ENCODE results near the gene HS6ST2.

HS6ST2 gene

DNA sequence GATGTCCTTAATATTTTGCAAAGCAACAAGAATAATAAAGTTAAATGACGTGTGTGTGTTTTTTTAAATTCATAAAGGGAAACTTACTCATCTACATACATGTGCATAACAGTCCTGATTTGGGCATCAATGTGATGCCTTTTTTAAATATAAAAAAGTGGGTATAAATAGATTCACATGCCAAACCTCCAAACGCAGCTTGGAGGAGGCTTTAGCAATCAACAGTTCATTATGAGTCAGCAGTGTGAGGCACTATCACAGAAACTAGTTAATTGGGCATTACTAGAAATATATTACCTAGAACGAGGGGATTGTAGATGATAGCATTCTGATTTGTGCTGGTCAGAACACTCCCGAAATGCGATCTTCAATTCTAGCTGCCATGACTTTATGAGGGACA lies 115.1 kb downstream of the HS6ST2 start:
- no peak for DNase-seq

DNA sequence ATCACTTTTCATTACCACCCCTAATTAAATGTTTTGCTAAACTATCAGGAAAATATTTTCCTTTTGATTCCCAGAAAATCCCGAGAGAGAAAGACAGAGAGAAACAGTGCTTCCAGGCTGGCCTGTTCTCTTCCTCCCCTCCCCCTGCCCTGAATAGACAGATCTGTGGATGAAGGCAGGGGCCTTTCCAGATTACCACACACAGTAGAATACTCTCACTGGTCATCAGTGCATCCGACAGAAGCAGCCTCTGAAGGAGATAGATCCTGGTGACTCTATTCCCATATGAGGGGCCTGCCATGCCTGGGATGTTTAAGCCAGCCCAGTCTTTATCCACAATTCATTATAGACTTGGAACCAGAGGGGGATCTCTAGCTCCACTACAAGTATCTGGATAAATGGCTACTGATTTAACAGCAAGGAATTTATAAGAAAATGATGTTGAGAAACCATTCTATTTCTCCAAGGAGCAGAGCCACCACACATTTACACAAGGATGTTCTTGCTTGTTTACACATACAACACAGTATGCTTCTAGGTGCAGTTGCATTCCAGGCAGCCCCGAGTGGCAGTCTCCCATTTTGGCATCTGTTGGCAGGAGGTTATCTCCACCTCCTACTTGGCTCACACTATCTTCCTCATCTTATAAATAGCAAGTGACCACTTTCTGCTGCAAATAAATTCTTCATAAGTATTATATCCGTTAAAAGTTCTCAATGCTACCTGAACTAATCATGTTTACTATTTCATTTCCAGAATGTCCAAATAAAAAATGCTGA lies 115.8 kb downstream of the HS6ST2 start:
- no peak for DNase-seq

DNA sequence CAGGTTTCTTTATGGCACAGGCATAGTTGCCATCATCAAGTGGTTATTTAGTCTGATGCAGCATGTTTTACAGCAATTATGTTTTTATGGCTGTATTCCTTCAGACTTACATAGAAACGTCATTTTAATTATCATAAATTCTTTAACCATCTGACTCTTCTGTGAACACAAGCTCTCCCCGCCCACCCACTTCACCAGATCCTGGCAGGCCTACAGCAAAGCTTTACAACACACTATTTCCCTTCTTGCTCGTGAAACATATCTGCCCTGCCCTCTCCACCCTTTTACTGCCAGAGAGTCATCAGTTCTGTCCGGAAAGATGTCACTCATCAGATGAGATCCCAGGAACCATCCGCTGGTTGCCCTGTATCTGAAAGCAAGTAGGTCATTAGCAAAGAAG lies 120.5 kb downstream of the HS6ST2 start:
- DNase-seq, result no peak

DNA sequence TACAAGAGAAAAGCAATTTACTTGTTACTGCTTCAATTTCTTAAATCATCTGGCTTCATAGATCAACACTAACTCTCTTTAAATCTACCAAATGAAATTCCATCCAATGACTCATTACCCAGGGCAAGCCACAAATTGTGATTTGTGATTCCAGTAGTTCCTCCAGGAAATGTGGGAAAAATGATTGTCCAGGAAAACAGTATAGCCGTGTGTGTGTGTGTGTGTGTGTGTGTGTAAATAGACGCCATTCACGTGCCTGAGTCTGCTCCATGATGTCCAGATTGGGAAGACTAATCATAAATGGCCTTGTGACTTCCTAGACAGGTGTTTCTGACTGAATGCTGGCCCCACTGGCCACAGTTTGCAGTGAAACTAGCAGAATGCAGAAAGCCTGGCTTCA lies 121.3 kb downstream of the HS6ST2 start:
- DNase-seq, result no peak

DNA sequence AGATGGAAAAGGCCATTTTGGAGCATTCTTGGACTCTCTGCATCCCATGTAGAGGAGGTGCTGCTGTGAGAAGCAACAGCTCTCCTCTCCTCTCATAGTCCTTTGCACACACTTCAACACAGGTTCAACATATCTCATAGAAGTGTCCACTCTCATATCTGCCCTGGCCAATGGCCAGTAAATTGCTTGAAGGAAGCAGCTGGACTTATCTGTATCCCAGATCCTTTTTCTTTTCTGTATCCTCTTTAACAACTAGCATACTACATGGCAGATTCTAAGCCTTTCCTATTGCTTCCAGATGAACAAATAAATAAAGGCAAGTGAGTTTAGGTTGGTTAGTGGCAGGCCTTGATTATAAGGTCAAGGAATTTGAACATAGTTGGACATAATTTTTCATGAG lies 122.0 kb downstream of the HS6ST2 start:
- no peak for DNase-seq

DNA sequence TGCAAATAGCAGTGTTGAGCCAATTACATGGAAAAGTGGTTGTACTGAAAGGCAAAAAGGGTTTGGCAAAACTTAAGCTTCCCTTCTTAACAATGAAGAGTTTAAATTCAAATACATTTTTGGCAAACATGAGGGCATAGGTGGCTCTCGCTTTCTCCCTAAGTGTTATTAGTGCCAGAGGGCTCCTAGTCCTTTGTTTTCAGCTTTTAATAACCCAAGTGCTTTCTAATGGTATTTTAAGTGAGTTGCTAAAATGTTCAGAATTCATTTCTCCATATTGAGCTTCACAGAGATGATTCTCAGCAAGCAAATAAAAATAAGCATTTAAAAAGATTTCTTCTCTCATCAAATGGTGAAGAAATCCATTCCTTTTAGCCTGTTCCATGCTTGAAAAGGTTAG lies 123.7 kb downstream of the HS6ST2 start:
- no peak for DNase-seq

DNA sequence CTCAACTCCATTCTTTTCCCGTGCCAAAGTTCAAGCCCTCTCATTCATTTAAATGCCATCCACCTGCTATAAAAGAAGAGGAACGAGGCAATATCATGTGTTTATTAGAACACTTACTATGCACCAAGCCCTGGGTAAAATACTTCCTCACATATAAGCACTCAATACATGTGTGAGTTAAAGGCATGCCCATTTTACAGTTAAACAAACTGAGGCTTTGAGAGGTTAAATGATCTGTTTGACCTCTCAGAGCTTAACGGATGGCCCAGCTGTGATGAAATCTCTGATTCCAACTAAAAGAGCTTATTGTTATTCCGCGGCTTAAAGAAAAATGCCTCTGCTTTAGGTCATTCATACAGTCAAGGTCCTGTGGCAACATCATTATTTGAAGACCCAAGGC lies 124.3 kb downstream of the HS6ST2 start:
- no peak for DNase-seq

DNA sequence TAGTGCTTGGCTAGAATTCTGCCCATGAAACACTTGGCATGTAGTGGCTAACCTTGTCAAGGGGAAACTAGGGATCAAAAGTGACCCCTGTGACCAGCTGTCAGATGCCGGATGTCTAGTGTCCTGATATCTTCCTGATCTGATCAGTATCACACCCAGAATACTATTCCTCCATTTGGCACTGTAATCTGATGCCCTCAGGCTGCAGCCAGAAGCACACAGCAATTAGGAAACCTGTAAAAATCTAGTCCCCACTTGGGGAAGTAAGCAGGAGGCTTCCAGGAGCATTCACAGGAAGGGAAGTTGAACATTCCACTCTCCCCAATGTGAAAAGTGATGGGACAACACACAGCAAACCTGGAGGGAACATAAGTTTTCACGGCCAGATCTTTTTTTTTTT lies 125.1 kb downstream of the HS6ST2 start:
- DNase-seq, result no peak

DNA sequence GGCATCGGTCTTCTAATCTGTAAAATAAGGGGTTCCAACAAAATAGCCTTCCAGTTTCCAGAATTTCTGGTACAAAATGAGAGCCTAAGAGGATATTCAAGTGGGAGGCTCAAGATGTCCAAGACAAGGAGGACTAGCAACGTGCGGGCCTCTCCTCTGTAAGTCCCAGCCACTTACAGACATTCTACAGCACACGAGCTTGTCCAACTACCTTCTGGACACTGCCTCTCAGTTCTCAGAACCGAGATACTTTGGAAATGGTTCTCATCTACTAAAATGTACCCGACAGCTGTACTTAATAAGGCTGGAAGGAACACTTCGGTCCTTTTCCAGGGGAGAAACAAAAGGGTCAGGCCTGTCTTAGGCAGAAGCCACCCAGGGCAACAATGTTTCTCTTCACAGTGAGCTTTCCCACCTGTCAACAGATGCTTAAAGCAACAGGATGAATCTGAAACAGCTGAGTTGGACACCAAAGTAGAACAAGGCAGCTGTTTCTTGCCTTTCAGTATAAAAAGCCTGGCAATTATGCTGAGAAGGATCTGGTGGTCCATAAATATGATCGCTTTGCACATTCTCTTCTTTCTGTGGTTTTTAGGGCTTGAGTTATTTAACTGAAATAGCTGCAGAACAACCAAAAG lies 127.0 kb downstream of the HS6ST2 start:
- DNase-seq, result no peak

DNA sequence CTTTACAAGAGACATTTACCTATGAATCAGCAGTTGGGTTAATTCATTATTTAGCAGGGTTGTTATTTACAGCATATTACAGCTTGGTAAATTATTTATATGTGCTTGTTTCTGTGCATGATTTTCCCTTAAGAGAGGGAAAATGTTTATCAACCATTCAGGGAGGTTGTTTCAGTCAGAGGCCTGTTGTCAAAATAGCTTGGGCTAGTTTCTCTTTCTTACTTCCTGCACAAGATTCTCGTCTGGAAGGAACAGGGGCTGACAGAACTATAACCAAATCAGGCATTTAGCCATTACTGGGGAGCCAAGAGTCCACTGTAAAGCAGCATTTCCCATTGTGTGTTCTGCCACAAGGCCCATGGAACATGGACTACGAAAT lies 135.8 kb downstream of the HS6ST2 start:
- no peak for DNase-seq

DNA sequence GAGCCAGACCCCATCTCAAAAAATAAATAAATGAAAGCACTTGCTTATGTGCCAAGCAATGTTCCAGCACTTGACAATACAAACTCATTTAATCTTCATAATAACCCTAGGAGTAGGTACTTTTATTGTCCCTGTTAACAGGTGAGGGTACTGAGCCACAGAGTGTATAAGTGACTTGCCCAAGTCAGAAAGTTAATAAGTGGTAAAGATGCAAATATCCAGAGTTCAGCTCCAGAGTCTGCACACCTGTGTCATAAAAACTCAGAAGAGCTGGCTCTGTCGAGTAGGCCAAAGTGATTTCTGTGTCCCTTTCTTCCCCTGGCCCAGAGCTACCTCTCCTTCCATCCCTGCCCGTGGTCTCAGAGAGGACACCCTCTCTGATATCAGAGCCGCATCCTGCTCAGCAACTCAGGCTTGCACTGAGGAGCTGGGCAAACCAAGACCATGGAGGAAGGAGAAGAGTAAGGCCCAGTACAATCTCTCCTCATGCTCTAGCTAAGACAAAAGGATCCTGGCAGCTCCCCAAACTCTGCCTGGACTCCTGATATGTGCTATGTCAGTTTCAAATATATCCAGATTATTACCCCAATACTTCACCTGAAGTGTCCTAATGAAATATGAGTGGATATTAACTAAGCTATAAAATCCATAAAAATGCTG lies 136.3 kb downstream of the HS6ST2 start:
- DNase-seq, result peak; percentile 1

DNA sequence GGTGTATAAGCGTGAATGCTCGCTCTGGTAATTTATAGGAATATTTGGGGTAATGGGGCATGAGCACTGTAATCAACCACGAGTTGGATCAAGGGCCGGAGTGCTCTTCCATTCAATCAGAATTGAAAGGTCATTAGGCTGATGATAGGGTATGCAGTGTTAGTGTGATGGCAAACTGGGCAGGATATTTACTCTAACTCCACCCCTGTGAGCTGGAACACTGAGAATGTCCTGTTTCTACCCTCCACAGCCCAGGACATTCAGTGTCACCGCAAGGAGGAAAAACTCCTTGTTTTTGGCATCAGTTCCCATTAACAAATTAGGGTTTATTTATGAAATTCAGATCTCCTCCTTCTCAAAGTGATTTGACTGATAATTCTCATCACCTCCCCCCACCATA lies 137.8 kb downstream of the HS6ST2 start:
- DNase-seq, result no peak

DNA sequence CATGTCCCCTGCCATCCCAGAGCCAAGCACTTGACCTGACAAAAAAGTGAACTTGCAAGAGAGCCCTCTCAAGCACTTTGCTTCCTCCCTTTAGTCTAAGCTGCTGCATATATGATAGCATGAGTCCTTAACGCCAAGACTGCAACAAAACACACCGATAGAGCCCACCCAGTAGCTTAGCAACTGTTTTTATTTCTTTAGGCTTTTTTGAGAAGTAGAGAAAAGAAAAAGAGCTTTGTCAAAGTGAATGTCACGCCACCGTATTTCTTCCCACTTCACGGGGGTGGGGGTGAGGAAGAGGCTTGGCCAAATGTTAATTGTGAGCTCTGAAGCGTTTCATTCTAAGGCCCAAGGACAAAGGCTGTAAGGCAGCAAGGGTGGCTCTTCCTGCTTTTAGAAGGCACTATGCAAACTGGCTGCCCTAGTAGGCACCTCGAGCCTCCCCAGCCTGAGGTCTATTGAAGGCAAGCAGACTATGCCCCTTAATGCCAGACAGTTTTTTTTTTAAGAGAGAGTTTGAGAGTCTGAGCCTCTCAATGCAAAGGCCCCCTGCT lies 138.6 kb downstream of the HS6ST2 start:
- DNase-seq, result no peak

DNA sequence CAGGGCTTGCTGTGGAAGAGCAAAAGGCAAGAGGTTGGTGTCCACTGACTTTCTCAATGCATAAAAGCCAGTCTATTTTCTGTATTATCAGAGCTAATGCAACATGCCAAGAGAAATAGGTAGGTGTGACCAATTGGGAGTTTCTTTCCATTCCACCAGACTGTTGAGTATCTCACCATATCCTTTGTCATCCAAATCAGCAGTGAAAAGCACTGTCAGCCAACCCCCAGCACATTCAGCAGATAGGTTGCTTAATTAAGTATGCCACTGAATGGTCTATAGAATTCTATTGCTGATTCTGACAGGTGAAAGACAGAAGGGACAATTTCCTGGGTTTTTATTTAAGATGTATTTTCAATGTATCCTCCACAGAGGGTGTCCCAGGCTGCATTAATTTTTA lies 139.8 kb downstream of the HS6ST2 start:
- DNase-seq, result no peak

DNA sequence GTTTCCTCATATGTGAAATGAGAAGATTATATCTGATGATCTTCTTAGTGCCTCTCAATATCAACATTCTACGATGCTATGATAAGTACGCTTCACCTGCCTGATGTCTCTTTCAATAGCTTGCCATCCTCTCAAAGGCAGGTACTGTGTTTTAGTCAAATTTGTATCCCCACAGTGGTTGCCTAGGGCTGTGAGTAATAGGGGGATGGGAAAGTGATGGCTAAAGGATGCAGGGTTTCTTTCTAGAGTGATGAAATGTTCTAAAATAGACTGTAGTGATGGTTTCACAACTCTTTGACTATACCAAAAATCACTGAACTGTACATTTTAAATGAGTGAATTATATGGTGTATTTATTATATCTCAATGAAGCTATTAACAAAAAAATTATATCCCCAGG lies 142.8 kb downstream of the HS6ST2 start:
- no peak for DNase-seq

DNA sequence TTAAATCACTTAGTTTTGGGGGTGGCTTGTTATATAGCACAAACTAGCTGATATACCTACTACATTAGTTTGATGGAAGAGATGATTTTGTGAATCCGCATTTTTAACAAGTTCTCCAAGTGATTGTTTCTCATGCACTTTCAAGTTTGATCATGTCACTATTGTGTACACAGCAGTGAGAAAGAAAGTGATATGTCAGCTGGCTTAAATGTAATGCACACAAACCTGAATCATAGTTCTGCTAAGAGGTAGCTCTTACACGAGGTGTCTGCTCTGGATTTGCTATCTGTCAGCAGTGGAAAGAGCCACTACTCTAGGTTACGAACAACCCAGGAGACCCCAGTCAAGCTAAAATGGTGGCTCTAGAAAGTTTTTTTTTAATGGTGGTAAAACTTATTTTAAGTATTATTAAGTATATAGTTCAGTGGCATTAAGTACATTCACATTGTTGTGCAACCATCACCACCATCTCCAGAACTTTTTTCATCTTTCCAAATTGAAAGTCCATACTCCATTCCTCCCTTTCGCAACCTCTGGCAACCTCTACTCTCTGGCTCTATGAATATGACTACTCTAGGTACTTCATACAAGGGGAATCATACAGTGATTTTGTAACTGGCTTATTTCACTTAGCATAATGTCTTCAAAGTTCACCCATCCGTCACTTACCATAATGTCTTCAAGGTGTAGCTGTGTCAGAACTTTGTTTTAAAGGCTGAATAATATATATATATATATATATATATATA lies 147.3 kb downstream of the HS6ST2 start:
- DNase-seq, result no peak

DNA sequence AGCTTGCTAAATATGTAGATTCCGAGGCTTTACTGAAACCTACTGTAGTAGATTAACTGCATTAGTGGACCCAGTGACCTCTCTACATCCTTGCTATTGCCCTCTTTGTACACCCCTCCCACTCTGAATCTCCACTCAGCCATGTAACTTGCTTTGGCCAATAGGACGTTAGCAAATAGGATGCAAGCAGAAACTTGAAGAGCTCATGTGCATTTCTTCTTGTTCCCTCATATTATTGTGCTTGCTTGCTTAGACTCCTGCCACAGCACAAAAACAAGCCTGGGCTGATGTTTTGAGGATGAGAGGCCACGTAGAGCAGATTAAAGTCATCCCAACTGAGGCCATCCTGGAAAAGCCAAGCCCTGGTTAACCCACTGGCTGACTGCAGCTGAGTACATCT lies 147.9 kb downstream of the HS6ST2 start:
- no peak for DNase-seq

DNA sequence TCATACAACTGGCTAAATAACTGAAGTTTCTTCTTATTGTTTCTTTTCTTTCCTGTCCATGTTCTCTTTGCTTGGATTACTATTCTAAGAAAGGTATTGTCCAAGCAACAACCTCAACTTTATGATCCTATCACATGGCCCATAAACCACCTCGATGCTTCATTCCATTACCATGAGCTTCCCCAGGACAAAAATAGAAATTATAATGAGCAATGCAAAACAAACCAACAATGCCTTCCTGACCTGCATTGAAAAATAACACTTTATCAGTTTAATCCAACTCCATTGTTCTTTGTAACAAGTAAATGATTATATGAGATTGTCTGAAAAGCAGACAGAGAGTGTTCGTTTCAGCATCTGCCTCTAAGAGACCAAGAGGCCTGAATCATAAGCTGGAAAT lies 148.8 kb downstream of the HS6ST2 start:
- DNase-seq, result no peak

DNA sequence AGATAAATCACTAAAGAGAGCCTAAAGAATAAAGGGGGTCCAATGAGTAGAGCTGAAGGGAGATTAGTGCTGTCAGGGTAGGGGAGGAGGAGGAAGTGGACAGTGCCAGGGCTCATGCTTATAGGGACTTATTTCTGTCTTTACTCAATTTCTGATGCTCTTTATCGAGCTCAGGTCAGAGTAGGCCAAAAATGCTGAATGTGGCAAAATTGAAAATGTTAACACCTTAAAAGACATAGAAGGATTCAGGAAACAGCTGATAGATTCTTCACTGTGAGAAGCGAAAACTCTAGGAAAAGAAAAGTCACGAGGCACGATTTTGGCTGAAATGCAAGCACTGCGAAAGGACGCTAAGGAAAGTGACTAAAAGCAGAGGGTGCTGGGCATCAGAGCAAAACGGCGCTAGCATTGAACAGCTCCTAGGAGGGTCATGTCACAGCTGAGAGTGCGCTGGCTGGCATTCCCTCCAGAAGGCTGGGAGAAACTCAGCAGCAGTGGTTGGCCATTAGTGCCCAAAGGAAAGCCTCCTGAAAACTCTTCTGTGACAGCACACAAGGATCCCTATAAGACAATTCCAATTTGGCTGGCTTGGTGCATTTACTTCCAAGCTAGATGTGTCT lies 150.9 kb downstream of the HS6ST2 start:
- DNase-seq, result no peak

DNA sequence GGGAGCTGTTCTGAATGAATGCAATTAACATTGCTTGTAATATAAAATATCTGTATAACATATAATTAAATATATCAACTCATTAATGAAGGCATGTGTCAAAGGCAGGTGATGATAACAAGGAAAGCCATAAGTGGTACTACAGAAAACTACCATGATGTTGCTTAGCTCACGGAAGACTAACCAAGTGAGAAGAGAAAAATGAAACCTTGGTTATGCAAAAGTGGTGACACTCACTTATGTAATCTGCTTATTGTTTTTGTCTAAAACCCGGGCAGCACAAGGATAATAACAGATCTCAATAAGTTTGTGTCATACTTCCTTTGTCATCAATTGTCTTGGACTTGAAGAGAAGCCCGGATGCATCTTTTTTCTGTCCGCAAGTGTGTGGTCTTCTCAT lies 156.4 kb downstream of the HS6ST2 start:
- DNase-seq, result no peak

DNA sequence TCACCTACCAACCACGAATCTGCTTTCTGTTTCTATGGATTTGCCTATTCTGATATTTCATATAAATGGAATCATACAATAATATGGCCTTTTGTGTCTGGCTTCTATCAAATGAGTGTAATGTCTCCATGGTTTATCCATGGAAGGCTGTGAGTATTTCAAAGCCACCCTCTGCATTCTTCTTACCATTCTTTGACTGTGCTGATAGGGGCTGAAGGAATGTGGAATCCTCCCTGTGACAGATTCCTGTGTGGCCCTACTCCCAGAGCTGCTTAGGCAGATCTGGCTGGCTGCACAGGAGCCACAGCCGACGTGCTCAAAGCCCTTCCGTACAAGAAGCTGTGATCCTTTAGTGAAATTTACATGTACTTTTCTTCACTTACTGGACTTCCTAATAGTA lies 163.2 kb downstream of the HS6ST2 start:
- no peak for DNase-seq

DNA sequence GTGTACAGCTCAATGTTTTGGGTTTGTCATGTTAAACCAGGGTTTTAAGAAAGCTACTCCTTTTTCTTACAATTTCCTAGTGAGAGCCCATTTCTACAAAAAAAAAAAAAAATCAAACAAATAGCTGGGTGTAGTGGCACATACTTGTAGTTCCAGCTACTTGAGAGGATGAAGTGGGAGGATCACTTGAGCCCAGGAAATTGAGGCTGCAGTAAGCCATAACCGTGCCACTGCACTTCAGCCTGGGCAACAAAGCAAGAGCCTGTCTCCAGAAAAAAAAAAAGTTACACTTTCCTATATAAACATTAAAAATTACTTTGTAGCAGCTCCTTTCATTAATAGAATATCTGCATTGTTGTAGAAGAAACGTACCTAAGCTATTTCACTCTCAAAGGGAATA lies 166.7 kb downstream of the HS6ST2 start:
- no peak for DNase-seq

DNA sequence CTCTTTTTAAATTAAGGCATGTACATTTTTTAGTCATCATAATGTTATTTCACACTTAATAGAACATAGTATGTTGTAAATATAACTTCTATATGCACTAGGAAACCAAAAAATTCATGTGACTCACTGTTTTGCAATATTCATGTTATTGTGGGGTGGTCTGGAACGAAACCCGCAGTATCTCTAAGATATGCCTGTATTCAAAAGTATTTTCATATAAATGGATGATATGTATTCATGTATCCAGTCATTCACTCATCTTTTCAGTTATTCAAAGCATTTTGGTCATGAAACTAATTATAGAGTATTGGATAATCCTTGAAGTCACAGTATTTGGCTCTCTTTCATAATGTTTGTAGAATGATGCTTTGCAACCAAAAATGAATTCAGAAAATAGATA lies 168.1 kb downstream of the HS6ST2 start:
- DNase-seq, result no peak

Data from NCI-H526 treated with DMSO at 0.1 percent for 48 hours (cell line).